HEK293T (cell line): ENCODE measurements around the gene HS6ST2.

Experiments
- CTBP1 ChIP-seq: fragments of 450-650 bp; IDR thresholded peaks from 2 replicates; pipeline ENCODE4 v1.6.1; 2016; ENCODE audit warnings: borderline replicate concordance
- FOXA1 ChIP-seq: fragments of 450-650 bp; IDR thresholded peaks from 2 replicates; pipeline ENCODE4 v1.6.1; 2016; ENCODE audit warnings: mild to moderate bottlenecking

- TF ChIP-seq FOXA1 (no peak), CTBP1 (no peak)
These were observed 136.3 kb downstream of the HS6ST2 start for GRCh38 chrX:132821974-132822633.
